Activated T-cell treated with anti-CD3 and anti-CD28 coated beads, Interleukin-2, amount 50 U/mL, for 1 hour (primary cell): ENCODE data around the gene ESM1.
A peak's percentile ranks its signal among the peaks of the same experiment; 100 is the strongest.

Experiments
- DNase-seq: peaks from one replicate; pipeline ENCODE4 v3.0.0-alpha.2; 2020

Gene ESM1

GRCh38 chr5:54981928-54982327 is 3.5 kb downstream of the ESM1 start:
- DNase-seq = no peak

- no peak for DNase-seq
These were observed 9.7 kb downstream of the ESM1 start for GRCh38 chr5:54975701-54976100.

GRCh38 chr5:54969856-54970828 is 15.3 kb downstream of the ESM1 start:
- no peak for DNase-seq

DNA sequence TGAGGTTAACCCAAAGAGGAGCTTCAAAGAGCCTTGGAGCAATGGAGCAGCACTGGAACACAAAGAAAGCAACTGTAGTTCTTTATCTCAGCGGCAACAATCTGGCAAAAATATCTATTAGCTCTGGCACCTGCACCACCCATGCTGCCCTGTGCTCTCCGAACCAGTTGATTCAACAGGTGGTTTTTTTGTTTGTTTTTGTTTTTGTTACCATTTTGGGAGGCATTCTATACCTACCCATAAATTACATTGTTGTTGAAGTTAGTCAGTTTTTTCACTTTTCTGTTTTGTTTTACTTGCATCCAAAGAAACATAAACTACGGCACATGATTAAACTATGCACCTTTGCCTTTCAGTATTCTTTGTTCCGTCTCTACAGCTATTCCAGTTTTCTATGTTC is 16.2 kb downstream of the ESM1 start:
- DNase-seq = no peak

DNA sequence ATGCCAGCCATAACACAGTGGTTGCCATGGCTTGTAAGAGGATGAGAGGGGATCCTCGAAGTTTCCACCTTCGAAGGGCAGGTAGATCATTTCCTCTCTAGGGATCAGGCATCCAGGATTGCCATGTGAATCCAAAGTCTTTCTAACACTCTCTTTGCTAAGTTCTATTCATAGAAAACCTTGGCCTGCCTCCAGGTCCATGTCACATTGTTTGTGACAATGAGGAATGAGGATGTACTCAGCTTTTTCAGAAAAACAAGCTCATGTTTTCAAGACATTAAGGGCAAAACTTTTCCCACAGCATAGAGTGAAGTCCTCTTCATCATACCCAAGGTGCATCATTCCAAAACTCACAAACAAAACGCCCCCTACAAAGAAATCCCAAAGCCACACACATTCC is 19.6 kb downstream of the ESM1 start:
- no peak for DNase-seq

- no peak for DNase-seq
These were observed 21.0 kb downstream of the ESM1 start for GRCh38 chr5:54964405-54964804.

DNA sequence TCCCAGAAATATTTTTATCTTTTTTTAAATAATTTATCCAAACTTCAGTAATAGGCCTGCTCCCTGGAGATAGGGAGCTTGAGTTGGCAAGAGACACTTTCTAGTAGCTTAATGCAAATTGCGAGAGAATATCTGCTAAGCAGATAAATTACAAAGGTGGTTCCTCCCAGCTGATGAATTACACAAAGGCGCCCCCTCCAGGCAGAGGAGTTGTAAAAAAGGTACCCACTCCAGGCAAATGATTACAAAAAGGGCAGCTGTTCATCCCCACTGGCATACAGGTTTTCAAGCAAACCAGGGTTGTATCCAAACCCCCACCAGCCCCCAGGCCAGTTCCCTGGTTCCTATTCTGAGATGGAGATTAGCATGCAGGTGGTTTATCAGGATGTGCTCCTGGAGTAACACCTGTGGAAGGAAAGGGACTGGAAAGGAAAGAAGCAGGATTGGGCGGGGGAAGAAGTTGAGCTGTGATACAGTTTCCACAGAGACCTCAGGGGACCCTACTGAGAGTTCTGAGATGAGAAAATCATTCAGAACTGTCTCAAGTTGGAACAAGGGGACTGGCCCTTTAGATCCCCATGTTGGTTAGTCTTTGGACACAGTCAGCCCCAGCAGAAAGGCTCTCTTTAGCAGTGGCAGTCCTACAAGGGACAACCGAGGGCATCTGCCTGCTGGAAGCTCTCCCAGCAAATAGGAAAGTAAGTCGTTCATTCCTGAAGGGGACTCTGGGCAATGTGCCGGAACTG is 25.5 kb downstream of the ESM1 start:
- no peak for DNase-seq

DNA sequence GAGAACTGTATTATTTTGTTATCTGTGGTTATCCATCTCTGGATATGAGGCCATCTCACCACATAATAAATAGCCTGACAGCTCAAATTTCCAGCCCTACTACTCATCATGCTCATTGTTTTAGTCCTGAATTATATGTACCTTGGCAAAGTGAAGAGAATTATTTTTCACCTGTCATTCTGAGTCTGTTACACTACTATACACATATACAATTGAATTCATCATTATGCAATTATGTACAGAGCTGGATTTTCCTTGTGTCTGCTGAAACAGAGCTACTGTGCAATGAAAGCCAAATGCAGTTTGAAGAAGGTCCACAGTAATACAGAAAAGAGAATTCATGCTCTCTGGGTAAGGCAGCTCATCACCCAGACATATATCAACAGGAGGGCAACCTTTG is 28.5 kb downstream of the ESM1 start:
- DNase-seq = no peak

- no peak for DNase-seq
These were observed 38.2 kb downstream of the ESM1 start for GRCh38 chr5:54947187-54947586.

DNA sequence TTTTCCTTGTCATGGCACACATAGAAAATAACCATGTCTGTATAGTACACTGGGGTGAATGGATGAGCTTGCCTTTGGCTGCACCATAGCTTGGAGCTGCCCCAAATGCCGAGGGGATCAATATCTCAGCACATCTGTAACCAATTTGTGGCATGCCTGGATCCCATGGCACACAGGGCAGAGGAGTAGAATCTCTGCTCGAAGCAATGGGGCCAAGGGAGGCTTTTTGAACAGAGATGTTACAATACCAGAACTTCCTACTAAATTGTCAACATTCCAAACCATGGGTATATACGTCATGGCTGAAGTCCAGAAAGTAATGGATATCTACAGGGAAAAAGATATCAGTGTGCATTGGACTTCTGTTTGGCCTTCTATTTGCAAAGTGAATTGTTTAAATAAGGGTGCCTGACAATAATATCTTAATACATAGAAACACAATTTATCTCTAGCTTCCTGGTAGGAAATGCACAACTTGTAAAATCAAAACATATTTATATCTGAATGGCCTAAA is 39.0 kb downstream of the ESM1 start:
- DNase-seq = no peak

DNA sequence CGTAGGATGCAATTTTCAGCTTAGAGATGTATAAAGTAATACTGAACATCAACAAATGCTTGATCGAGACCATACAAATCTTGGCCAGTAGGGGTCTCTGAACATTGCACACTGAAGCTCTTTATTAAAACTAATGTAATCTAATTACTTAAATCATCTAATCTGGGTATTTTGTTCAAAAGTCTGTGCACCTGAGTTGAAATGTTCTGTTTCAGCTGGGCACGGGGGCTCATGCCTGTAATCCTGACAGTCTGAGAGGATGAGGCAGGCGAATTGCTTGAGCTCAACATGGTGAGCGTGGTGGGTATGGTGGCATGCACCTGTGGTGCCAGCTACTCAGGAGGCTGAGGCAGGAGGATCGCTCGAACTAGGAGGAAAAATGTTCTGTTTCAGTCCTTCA is 41.0 kb downstream of the ESM1 start:
- peak; percentile 28 for DNase-seq

- no peak for DNase-seq
These were observed 43.2 kb downstream of the ESM1 start for GRCh38 chr5:54942064-54942778.

DNA sequence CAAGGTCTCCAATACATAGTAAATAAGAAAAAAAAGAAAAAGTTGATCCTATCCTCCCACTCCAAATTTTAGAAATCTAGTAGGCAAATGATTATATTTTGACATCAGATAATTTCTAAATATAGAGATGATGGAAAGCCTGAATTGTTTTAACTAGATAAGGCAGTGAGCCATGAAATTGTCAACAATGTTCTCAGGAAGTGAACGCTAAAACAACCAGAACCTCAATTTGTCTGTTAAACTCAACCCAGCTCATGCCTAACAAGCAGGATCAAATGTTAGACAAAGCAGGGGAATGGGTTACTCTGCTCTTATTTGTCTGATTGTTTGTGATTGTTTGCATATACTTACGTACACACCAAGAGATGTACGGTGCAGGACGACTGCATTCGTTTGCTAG is 49.2 kb downstream of the ESM1 start:
- DNase-seq = no peak

DNA sequence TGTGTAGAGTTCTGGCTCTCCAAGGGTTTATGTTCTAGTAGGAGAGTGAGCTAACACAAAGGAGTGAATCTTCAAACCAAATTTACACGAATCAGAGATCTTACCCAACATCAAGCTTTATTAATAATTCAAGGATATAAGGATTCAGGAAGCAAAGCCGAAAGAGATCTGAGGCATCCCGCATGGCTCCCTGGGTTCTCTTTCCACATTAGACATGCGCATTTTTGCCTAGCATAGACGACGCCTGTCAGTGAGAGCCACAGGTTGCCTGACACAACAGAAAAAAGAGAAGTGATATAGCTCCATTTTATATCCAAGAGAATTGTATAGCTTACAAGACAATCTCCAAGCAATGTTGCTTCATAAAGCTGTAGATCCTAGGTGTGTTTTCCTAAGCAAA is 52.6 kb downstream of the ESM1 start:
- no peak for DNase-seq

DNA sequence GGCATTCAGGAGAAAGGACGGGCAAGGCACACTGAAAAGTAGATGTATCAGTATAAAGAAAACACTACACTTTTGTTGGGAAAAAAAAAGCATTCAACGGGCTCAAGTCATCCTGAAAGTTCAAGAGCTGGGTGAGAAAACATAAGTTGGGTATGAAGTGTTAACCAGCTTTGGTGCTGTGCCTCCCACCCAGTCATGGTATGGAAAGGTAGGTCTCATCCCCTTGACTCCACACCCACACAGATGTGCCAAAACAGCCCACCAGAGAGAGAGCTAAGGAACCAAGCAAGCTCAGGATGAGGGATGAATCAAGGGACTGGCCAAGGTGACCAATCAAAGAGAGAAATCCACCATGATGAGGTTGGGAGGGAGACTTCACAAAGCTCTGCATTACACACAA is 54.7 kb downstream of the ESM1 start:
- DNase-seq = no peak
